ENCODE measurements around the gene POMGNT2.

Gene POMGNT2

GRCh38 chr3:43043793-43044192, 62.1 kb downstream of the POMGNT2 start:
- DNase-seq (ENCODE audit: low read depth in 2 of 2): no peak

GRCh38 chr3:43043071-43043766, 62.7 kb downstream of the POMGNT2 start:
- no peak for DNase-seq (ENCODE audit: low read depth in 2 of 2)

- no peak for DNase-seq (ENCODE audit: low read depth in 2 of 2)
Measured at GRCh38 chr3:43041517-43041916, 64.4 kb downstream of the POMGNT2 start.

- DNase-seq (ENCODE audit: low read depth in 2 of 2): no peak
Measured at GRCh38 chr3:43038010-43038409, 67.9 kb downstream of the POMGNT2 start.

GRCh38 chr3:43036621-43037423, 69.1 kb downstream of the POMGNT2 start:
- DNase-seq (ENCODE audit: low read depth in 2 of 2): no peak

GRCh38 chr3:43035801-43036365, 70.0 kb downstream of the POMGNT2 start:
- DNase-seq (ENCODE audit: low read depth in 2 of 2): no peak

GRCh38 chr3:43034911-43035310, 71.0 kb downstream of the POMGNT2 start:
- no peak for DNase-seq (ENCODE audit: low read depth in 2 of 2)

GRCh38 chr3:43034200-43034599, 71.7 kb downstream of the POMGNT2 start:
- no peak for DNase-seq (ENCODE audit: low read depth in 2 of 2)

GRCh38 chr3:43032646-43033628, 72.9 kb downstream of the POMGNT2 start:
- no peak for DNase-seq (ENCODE audit: low read depth in 2 of 2)

- DNase-seq (ENCODE audit: low read depth in 2 of 2): no peak
Measured at GRCh38 chr3:43031889-43032545, 73.9 kb downstream of the POMGNT2 start.

- DNase-seq (ENCODE audit: low read depth in 2 of 2): no peak
Measured at GRCh38 chr3:43031485-43031884, 74.4 kb downstream of the POMGNT2 start.

- DNase-seq (ENCODE audit: low read depth in 2 of 2): no peak
Measured at GRCh38 chr3:43030162-43030935, 75.5 kb downstream of the POMGNT2 start.

Measured in stimulated activated CD4-positive, alpha-beta T cell treated with anti-CD3 and anti-CD28 coated beads, Interleukin-4, amount 100 ng/mL, for 48 hours (primary cell).